Effector memory CD4-positive, alpha-beta T cell (primary cell): Measurements from ENCODE around the gene ZNF584.
A peak's percentile ranks its signal among the peaks of the same experiment; 100 is the strongest.
"Not testable (repeated sequence)": the region's sequence is repeated elsewhere in the genome, so short reads cannot be mapped to it uniquely, and the experiment has no call there.

ENCODE experiments used
- DNase-seq, 3 donors: peaks; one replicate each; pipeline ENCODE4 v3.0.0-alpha.2; 2020
- H3K27ac ChIP-seq: 2 replicates; pipeline ENCODE4 v1.7.0; 2013; ENCODE audit warnings: mild to moderate bottlenecking, low read length, moderate library complexity; ENCODE audit not compliant: insufficient read depth, poor library complexity, severe bottlenecking
- H3K27me3 ChIP-seq: replicated peaks from 2 replicates; pipeline ENCODE4 v1.7.0; 2013; ENCODE audit warnings: mild to moderate bottlenecking, low read length; ENCODE audit not compliant: insufficient read depth, control insufficient read depth, poor library complexity, severe bottlenecking
- H3K36me3 ChIP-seq: 2 replicates; pipeline ENCODE4 v1.7.0; 2013; ENCODE audit warnings: mild to moderate bottlenecking, low read length, moderate library complexity; ENCODE audit not compliant: control insufficient read depth, insufficient read depth
- H3K4me1 ChIP-seq: 2 replicates; pipeline ENCODE4 v1.7.0; 2013; ENCODE audit warnings: low read length, mild to moderate bottlenecking; ENCODE audit not compliant: control insufficient read depth, insufficient read depth, poor library complexity, severe bottlenecking
- H3K4me3 ChIP-seq: 2 replicates; pipeline ENCODE4 v1.7.0; 2013; ENCODE audit warnings: low read length, low read depth, mild to moderate bottlenecking; ENCODE audit not compliant: insufficient read depth, poor library complexity, severe bottlenecking
- H3K9me3 ChIP-seq: 2 replicates; pipeline ENCODE4 v1.7.0; 2013; ENCODE audit warnings: mild to moderate bottlenecking, low read length, moderate library complexity; ENCODE audit not compliant: control insufficient read depth

Gene ZNF584

DNA sequence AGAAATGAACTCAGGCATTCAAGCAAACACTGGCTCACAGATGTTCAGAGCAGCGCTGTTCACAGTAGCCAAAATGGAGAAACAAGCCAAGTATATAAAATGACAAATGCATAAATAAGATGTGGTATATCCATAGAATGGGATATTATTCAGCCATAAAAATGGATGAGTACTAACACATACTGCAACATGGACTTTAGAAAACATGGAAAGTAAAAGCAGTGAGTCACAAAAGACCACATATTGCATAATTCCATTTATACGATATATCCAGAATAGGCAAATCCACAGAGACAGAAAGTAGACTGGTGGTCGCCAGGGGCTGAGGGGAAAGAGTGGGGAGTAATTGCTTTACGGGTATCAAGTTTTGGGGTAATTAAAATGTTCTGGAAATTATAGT lies 34.2 kb upstream of the ZNF584 start:
- Histone ChIP-seq H3K4me3 (no peak overlapping the region), H3K9me3 (no peaks in the 10 kb centered on the region), H3K27ac (no peak overlapping the region), H3K36me3 (no peaks in the 10 kb centered on the region), H3K27me3 (no peaks in the 10 kb centered on the region), H3K4me1 (no peaks in the 10 kb centered on the region)
- DNase-seq: no peak

DNA sequence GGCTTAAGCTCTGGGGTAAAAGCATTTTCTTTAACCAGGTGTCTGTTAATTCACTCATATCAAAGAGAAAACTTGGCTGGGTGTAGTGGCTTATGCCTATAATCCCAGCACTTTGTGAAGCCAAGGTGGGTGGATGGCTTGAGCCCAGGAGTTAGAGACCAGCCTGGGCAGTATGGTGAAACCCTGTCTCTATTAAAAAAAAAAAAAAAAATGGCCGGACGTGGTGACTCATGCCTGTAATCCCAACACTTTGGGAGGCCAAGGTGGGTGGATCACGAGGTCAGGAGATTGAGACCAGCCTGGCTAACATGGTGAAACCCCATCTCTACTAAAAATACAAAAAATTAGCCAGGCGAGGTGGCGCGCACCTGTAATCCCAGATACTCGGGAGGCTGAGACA lies 31.7 kb upstream of the ZNF584 start:
- not testable (repeated sequence) for H3K27ac ChIP-seq, H3K9me3 ChIP-seq, H3K4me3 ChIP-seq, H3K36me3 ChIP-seq, H3K4me1 ChIP-seq, H3K27me3 ChIP-seq, DNase-seq

GRCh38 chr19:58379246-58379645 lies 29.2 kb upstream of the ZNF584 start:
- Histone ChIP-seq H3K4me3 (no peak overlapping the region), H3K36me3 (no peaks in the 10 kb centered on the region), H3K4me1 (peaks cover 14% of the 10 kb centered on the region), H3K9me3 (no peaks in the 10 kb centered on the region), H3K27ac (no peak overlapping the region), H3K27me3 (no peaks in the 10 kb centered on the region)
- DNase-seq: no peak

DNA sequence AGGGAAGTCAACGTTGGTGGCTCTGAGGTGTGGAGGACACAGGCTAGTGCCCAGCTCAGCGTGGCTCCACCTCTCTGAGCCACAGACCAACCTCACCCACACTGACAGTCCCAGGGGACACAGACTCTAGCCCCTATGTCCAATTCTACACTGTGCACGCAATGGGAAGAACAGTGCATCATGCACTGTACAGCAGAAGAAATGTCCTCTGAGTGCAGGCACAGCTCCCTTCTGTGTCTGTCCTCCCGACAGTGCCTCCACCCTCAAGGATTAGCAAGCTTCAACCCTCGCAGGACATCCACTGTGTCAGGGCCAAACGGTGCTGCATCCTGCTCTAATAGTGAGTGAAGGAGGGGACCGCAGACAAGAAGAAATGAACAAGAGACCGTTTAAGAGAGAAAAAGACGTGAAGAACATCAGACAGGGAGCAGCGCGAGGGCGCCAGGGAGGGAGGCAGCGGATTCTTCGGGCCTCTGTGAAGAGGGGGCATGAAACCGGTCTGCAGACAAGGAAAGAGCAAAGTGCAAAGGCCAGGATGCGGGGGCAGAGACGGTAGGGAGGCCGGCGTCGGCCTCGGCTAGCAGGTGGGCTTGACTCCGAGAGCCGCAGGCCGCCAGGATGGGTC lies 28.3 kb upstream of the ZNF584 start:
- DNase-seq: no peak
- no peaks in the 10 kb centered on the region for H3K9me3 ChIP-seq

DNA sequence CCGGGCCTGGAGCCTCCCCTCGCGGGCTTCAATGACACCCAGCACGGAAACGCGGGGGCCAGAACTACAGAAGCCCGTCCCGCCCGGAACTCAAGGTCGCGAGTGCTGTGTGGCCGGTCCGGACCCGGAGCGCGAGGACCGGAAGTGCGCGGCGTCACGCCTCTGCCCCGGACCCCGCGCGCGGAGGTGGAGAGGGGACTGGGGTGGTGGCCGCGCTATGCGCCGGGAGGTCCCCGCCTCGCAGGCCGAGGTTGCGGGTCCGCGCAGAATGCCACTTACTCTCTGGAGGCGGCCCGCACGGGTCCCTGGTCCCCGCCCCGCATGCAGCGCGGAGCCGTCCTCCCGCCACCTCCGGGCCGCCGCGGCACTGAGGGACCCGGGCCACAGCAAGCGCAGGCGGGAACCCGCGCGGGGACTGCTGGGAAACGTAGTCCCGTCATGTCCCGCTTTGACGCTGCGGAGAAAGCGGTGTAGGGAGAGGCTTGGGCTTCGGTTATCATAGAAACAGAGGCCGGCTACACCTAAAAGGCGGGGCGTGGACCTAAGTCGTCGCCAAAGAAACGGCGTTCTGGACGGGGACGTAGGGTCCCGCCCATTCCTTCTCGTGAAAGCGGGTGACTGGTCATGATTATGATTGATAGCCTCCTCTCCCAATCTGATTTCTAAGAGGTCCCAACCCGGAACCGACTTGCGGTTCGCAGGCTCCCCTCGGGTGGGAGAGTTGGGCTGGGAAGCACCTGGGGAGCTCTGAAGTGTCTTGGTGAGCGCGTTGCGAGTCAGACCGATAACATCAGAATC lies 27.6 kb upstream of the ZNF584 start, which contains the start of gene ZNF837:
Gene ZNF837, minus strand, starts transcription at position 369 of the 798 bp plus-strand sequence. CDS start 11,698 bp downstream, outside the sequence.
- peak within 1 kb of the TSS; percentile 93 for H3K27ac ChIP-seq
- peak within 1 kb of the TSS; percentile 74 for H3K4me3 ChIP-seq
- no peaks in the 10 kb centered on the region for H3K36me3 ChIP-seq
- DNase-seq: peak; percentile 98 to 99 (median 98)
- no peaks in the 10 kb centered on the region for H3K9me3 ChIP-seq
- H3K27me3 ChIP-seq: no peaks in the 10 kb centered on the region
- peaks cover 22% of the 10 kb centered on the region for H3K4me1 ChIP-seq

More for the DNA sequence above, 28.3 kb upstream of the ZNF584 start:
- Histone ChIP-seq H3K36me3 (no peaks in the 10 kb centered on the region), H3K27me3 (no peaks in the 10 kb centered on the region), H3K4me3 (peak overlapping the region; percentile 74), H3K4me1 (peaks cover 14% of the 10 kb centered on the region), H3K27ac (peak overlapping the region; percentile 93)

- no peak for DNase-seq
- H3K27ac ChIP-seq: peak overlapping the region; percentile 93
- H3K4me3 ChIP-seq: peak overlapping the region; percentile 51
- H3K27me3 ChIP-seq: no peaks in the 10 kb centered on the region
- no peaks in the 10 kb centered on the region for H3K9me3 ChIP-seq
- peaks cover 29% of the 10 kb centered on the region for H3K4me1 ChIP-seq
- no peaks in the 10 kb centered on the region for H3K36me3 ChIP-seq
Observed at GRCh38 chr19:58381460-58382212, 26.8 kb upstream of the ZNF584 start.

- no peak for DNase-seq
- Histone ChIP-seq H3K36me3 (no peaks in the 10 kb centered on the region), H3K27ac (no peak overlapping the region), H3K4me1 (peaks cover 40% of the 10 kb centered on the region), H3K9me3 (no peaks in the 10 kb centered on the region), H3K27me3 (no peaks in the 10 kb centered on the region), H3K4me3 (no peak overlapping the region)
Observed at GRCh38 chr19:58382997-58383603, 25.3 kb upstream of the ZNF584 start.

DNA sequence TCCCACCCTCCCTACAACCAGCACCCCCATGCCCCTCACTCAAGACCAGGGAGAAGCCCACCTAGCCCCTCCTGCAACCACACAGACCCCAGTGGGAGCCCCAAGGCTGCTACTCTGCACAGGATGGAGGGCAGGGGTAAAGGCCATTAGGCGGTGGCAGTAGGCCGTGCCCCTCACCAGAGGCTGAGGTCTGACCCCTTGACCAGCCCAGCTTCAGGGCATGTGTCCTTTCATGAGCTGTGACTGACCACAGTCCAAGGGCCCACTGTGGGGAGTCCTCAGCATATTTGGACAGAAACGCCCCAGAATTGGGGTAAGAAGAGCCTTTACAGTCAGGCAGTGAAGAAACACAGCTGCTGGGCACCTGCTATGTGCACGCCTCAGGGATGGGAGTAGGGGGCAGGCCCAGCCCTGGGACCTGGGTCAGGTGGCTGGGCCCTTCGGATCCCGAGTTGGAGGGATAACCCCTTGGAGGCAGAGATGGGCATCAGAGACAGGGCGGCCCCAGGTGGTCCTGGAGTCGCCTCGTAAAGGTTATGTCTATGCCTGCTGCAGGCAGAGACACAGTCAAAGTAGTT lies 23.0 kb upstream of the ZNF584 start:
- no peak for DNase-seq
- Histone ChIP-seq H3K9me3 (no peaks in the 10 kb centered on the region), H3K27me3 (no peaks in the 10 kb centered on the region), H3K27ac (peak overlapping the region; percentile 98), H3K4me3 (peak overlapping the region; percentile 71), H3K4me1 (peaks cover 35% of the 10 kb centered on the region), H3K36me3 (peaks cover 6% of the 10 kb centered on the region)

DNA sequence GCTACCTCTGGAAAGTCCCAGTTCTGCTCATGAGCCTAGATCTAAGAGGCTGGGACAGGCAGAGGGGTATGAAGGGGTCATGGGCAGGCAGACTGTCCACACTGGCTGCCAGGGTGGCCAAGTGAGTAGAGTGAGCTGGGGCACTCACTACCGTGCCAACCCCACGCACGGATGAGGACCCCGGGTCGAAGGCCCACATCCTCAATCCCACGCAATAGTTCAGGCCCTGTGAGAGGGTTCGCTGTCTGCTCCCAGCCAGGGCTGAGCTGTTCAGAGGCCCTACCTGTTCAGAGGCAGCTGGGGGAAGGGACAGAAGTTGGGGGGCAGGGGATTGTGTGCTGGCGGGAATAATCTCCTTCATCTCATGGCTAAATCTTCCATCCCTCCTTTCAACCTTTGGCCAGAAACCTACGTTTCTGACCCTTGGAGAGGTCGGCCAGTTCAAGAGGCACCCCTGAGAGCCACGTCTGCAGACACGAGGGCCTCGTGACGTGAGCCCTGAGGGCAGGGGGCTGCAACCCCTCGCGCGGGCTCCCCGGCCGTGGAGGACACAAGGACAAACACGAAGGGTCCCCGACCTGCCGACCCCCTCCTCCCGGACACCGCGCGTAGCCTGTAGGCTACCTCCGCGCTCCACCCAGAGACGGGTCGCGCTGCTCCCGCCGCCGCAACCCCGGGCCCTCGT lies 22.4 kb upstream of the ZNF584 start:
- peak overlapping the region; percentile 98 for H3K27ac ChIP-seq
- H3K4me1 ChIP-seq: peaks cover 32% of the 10 kb centered on the region
- DNase-seq: no peak

More for the DNA sequence above, 22.4 kb upstream of the ZNF584 start:
- Histone ChIP-seq H3K27me3 (no peaks in the 10 kb centered on the region), H3K9me3 (no peaks in the 10 kb centered on the region), H3K36me3 (peaks cover 10% of the 10 kb centered on the region), H3K4me3 (peak overlapping the region; percentile 71)
